K562 (cell line): ENCODE results near the gene CNNM3. TPM values are rescaled to one million over a fixed set of nuclear protein-coding genes. Genes with fewer than 3 reads are reported as not detected.

Experiments used
- ATAC-seq: fragments of 200-7000 bp; cut with Tn5 transposase; 3 replicates; pipeline ENCODE4 v1.9.1; 2020; ENCODE audit warnings: moderate library complexity
- BruUV-seq: library from RNA; stranded (reverse); fragments of 400-500 nt; replicated peaks from 2 replicates; lab custom pipeline; 2021; lab: Mats Ljungman, UMichigan
- CTCF ChIA-PET: fragments of 300-600 bp; formaldehyde crosslinking; extraction: SDS; loops from one replicate; lab custom pipeline; 2021; ENCODE audit warnings: low intra/inter-chr PET ratio; lab: Yijun Ruan, JAX
- POLR2A ChIA-PET: fragments of 300-600, 350-650 bp; sonication (Branson Sonifier 250); formaldehyde crosslinking; extraction: SDS; loops from one replicate; lab custom pipeline; 2021; ENCODE audit warnings: antibody characterized with exemption, inconsistent platforms; lab: Yijun Ruan, JAX
- DNase-seq, 4 experiments: peaks; one replicate each; pipeline versions ENCODE4 v3.0.0 to v3.0.0-alpha.2; 2011 to 2018; ENCODE audit warnings: low spot score in 3 of 4, mixed read lengths in 3 of 4; ENCODE audit errors: extremely low read depth in 1 of 4
- FAIRE-seq: peaks from 2 replicates; lab custom pipeline; 2011; peaks lifted over from hg19 to GRCh38; lab: Jason Lieb, UNC
- H2AFZ ChIP-seq: 2 replicates; pipeline ENCODE4 v1.6.0; 2011; ENCODE audit warnings: low read depth, low read length, control low read depth, inconsistent platforms
- H3K27ac ChIP-seq: fragments of 200-600 bp; 3 replicates; pipeline ENCODE4 v1.8.0; 2011; ENCODE audit warnings: low read depth, mild to moderate bottlenecking, control low read depth, inconsistent platforms, low read length, moderate library complexity, mixed read lengths; ENCODE audit errors: extremely low read depth
- H3K27me3 ChIP-seq, 2 experiments: fragments of 300-600 bp in 1 of 2; 2 replicates in 1 of 2; 3 replicates in 1 of 2; pipeline versions ENCODE4 v1.6.0 to v1.8.0; 2011; ENCODE audit warnings: inconsistent platforms in 2 of 2, low read length in 2 of 2, mild to moderate bottlenecking in 1 of 2, mixed read lengths in 1 of 2, moderate library complexity in 1 of 2; ENCODE audit not compliant: control insufficient read depth in 2 of 2, insufficient read depth in 2 of 2
- H3K36me3 ChIP-seq: fragments of 300-600 bp; 3 replicates; pipeline ENCODE4 v1.8.0; 2011; ENCODE audit warnings: mild to moderate bottlenecking, low read length, inconsistent platforms; ENCODE audit not compliant: control insufficient read depth, insufficient read depth
- H3K4me1 ChIP-seq, 2 experiments: fragments of 200-600 bp in 1 of 2; replicated peaks in 1 of 2; 2 replicates in 1 of 2; 3 replicates in 1 of 2; pipeline versions ENCODE4 v1.5.1 to v1.8.0; 2011; ENCODE audit warnings: inconsistent platforms in 2 of 2, low read length in 2 of 2, mild to moderate bottlenecking in 1 of 2, mixed read lengths in 1 of 2, moderate library complexity in 1 of 2; ENCODE audit not compliant: control insufficient read depth in 2 of 2, insufficient read depth in 2 of 2
- H3K4me2 ChIP-seq: 2 replicates; pipeline ENCODE4 v1.6.1; 2011; ENCODE audit warnings: low read length, control low read depth, inconsistent platforms, mixed read lengths; ENCODE audit not compliant: insufficient read depth
- H3K4me3 ChIP-seq: fragments of 200-600 bp; sonication (generic), shearing (Covaris generic); 2 replicates; pipeline ENCODE4 v1.5.1; 2016; ENCODE audit warnings: control low read depth, inconsistent platforms
- H3K79me2 ChIP-seq: fragments of 200-600 bp; 3 replicates; pipeline ENCODE4 v1.8.0; 2011; ENCODE audit warnings: low read length, inconsistent platforms; ENCODE audit not compliant: control insufficient read depth, insufficient read depth
- H3K9ac ChIP-seq, 2 experiments: 2 replicates each; pipeline versions ENCODE4 v1.6.0 to v1.6.1; 2011; ENCODE audit warnings: low read depth in 2 of 2, low read length in 2 of 2, control low read depth in 1 of 2, inconsistent platforms in 1 of 2, mild to moderate bottlenecking in 1 of 2, mixed read lengths in 1 of 2; ENCODE audit not compliant: insufficient read depth in 1 of 2
- H3K9me1 ChIP-seq: one replicate; pipeline ENCODE4 v1.6.0; 2011; ENCODE audit warnings: inconsistent platforms, mild to moderate bottlenecking, low read length, moderate library complexity; ENCODE audit not compliant: control insufficient read depth, insufficient read depth
- H3K9me3 ChIP-seq: replicated peaks from 2 replicates; pipeline ENCODE4 v1.5.1; 2011; ENCODE audit warnings: low read depth, low read length, inconsistent platforms; ENCODE audit not compliant: control insufficient read depth, insufficient read depth
- H4K20me1 ChIP-seq: replicated peaks from 2 replicates; pipeline ENCODE4 v1.6.1; 2011; ENCODE audit warnings: low read length, inconsistent platforms, mixed read lengths; ENCODE audit not compliant: control insufficient read depth, insufficient read depth
- BMI1 ChIP-seq: fragments of 150-350 bp; IDR thresholded peaks from 2 replicates; pipeline ENCODE4 v1.6.1; 2014; ENCODE audit warnings: low read length
- CBFB ChIP-seq: sonication (generic); formaldehyde crosslinking; IDR thresholded peaks from 2 replicates; pipeline ENCODE4 v1.4.0; 2020; ENCODE audit warnings: mild to moderate bottlenecking, missing genetic modification reagents
- CHCHD3 ChIP-seq: fragments of 250-450 bp; sonication (Bioruptor Pico); IDR thresholded peaks from 2 replicates; pipeline ENCODE4 v2.1.2; 2022; ENCODE audit warnings: mild to moderate bottlenecking
- DIDO1 ChIP-seq: fragments of 450-650 bp; IDR thresholded peaks from 2 replicates; pipeline ENCODE4 v1.6.1; 2016; ENCODE audit warnings: low read depth, missing biosample characterization, missing genetic modification characterization
- NFRKB ChIP-seq: fragments of 450-650 bp; IDR thresholded peaks from 2 replicates; pipeline ENCODE4 v1.6.1; 2016; ENCODE audit warnings: low read depth
- PCBP2 ChIP-seq: fragments of 200-400 bp; formaldehyde crosslinking; IDR thresholded peaks from 2 replicates; pipeline ENCODE4 v1.6.1; 2018; ENCODE audit warnings: low read length, low read depth, mild to moderate bottlenecking, moderate library complexity; ENCODE audit not compliant: poor library complexity, severe bottlenecking
- PHB2 ChIP-seq: fragments of 450-650 bp; IDR thresholded peaks from 2 replicates; pipeline ENCODE4 v1.6.1; 2017; ENCODE audit warnings: low read depth
- RBM25 ChIP-seq: fragments of 200-400 bp; formaldehyde crosslinking; IDR thresholded peaks from 2 replicates; pipeline ENCODE4 v1.6.1; 2018; ENCODE audit warnings: low read length, low read depth, moderate library complexity; ENCODE audit not compliant: severe bottlenecking
- RUNX1 ChIP-seq: sonication (generic); IDR thresholded peaks from 2 replicates; pipeline ENCODE4 v1.6.1; 2016; ENCODE audit warnings: antibody characterized with exemption, low read depth
- TAF7 ChIP-seq: fragments of 450-650 bp; IDR thresholded peaks from 2 replicates; pipeline ENCODE4 v1.6.1; 2016; ENCODE audit warnings: missing genetic modification characterization, missing compliant biosample characterization
- ZKSCAN8 ChIP-seq: fragments of 200-800 bp; sonication (Bioruptor generic); IDR thresholded peaks from 2 replicates; pipeline ENCODE4 v1.6.1; 2016; ENCODE audit warnings: missing genetic modification characterization, missing compliant biosample characterization
- ZNF121 ChIP-seq: sonication (generic); formaldehyde crosslinking; conservative IDR thresholded peaks from 2 replicates; pipeline ENCODE4 v1.8.0; 2022; ENCODE audit warnings: missing genetic modification reagents
- ZNF263 ChIP-seq: sonication (generic); formaldehyde crosslinking; IDR thresholded peaks from 2 replicates; pipeline ENCODE4 v1.8.0; 2022; ENCODE audit warnings: mild to moderate bottlenecking, missing genetic modification reagents, borderline replicate concordance
- ZNF717 ChIP-seq: fragments of 250-450 bp; sonication (Bioruptor Pico); IDR thresholded peaks from 2 replicates; pipeline ENCODE4 v1.5.0; 2021
- WGBS: fragments of 100-300 bp; shearing (Covaris generic); methylation state at CpG from one replicate; pipeline ENCODE4 v1.1.6; 2016; ENCODE audit warnings: low coverage, mixed read lengths; ENCODE audit not compliant: insufficient coverage; ENCODE audit errors: missing lambda C conversion rate; 5-methylcytosine and 5-hydroxymethylcytosine counted together
- in situ Hi-C: fragments of 300-500 bp; cut with MboI; formaldehyde crosslinking; loops from 4 replicates; pipeline ENCODE4 v1.15.0; 2018; ENCODE audit warnings: inconsistent platforms, mixed read lengths
- intact Hi-C: fragments of 100-400 bp; cut with micrococcal nuclease; formaldehyde crosslinking; loops from 2 replicates; pipeline ENCODE4 v1.14.2; 2022
- polyA plus RNA-seq, 8 experiments: library from polyadenylated mRNA; depleted of rRNA in 4 of 8; stranded (reverse) in 5 of 8; unstranded in 3 of 8; fragments of >200 nt; fragmentation: Nextera tagmentation in 2 of 8; fragmentation: Illumina TruSeq in 1 of 8; extraction: Ambion mirVana in 2 of 8; extraction: Trizol in 1 of 8; gene quantifications; 2 replicates each; pipeline versions ENCODE4 v1.2.1 to v1.2.3, GENCODE V29; 2011 to 2014; ENCODE audit warnings: inconsistent platforms in 1 of 8, missing spikeins in 1 of 8
- total RNA-seq, 7 experiments: library from RNA; depleted of rRNA in 6 of 7; stranded (reverse); fragments of >200 nt in 6 of 7; fragmentation: Illumina TruSeq in 2 of 7; extraction: Trizol in 2 of 7; gene quantifications; 2 replicates each; pipeline versions ENCODE4 v1.2.1 to v1.2.3, GENCODE V29; 2011 to 2021; ENCODE audit warnings: low replicate concordance in 1 of 7
- TF ChIP-seq, protein P1 (sequence below): conservative IDR thresholded peaks from 2 replicates; pipeline ENCODE4 v1.6.1; 2011; ENCODE audit warnings: low read depth, mild to moderate bottlenecking, low read length; ENCODE audit not compliant: control insufficient read depth

CNNM3 gene
- total and polyA plus RNA-seq, 9 of the 15 experiments (the other 6 are each of a cell fraction or from before 2014, with no cell fraction given), result 1.4 to 16.9 (median 6.5) TPM

DNA sequence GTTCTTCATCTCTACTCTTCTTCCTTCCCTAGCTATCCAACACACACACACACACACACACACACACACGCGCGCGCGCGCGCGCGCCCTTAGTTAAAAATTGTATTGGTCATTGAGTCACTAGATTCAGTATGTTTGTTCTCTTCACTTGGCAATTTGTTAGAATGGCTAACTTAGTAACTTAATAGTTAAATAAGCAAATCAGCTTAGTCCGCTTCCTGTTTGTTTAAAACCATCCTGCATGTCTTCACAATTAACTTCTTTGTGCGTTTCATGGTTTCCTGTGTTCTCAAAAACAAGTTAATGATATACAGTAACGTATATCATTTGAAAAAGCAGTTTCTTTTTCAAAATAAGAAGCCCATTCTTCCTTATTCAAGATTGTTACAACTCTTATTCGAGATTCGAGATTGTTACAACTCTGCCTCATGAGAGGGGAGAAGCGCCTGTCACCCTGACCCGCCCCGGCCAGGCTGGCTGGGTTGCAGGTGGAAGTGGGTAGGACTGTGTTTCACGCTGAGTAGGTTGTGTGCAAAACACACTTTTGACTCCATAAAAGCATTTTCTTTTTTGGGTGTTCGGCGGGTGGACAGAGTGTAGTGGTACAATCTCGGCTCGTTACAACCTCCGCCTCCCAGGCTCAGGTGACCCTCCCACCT, 9.5 kb upstream of the CNNM3 start:
- H3K9me1 ChIP-seq, result peaks cover 5% of the 10 kb centered on the region
- FAIRE-seq (no peak), DNase-seq (no peak), ATAC-seq (no peak)
- H3K27me3 ChIP-seq, result no peaks in the 10 kb centered on the region
- no peak overlapping the region for H3K9ac ChIP-seq
- intact Hi-C loops (loop anchor here (10.0 kb wide), 1 partner anchor 252 kb away; no protein-coding TSS in a partner anchor), in situ Hi-C loops (no loop called here)
- BruUV-seq, result no TSS peak
- H3K4me2 ChIP-seq, result no peak overlapping the region
- no peak overlapping the region for H3K27ac ChIP-seq
- no peak overlapping the region for H2AFZ ChIP-seq
- peaks cover 5% of the 10 kb centered on the region; the same call in 2 of the 3 replicates for H3K36me3 ChIP-seq
- 83% methylated on average over 19 of the region's 23 CpGs for WGBS
- CTCF ChIA-PET, result no interaction called here
- no peak overlapping the region for H3K4me3 ChIP-seq
- peaks cover 10 to 20% of the 10 kb centered on the region in 2 experiments; a peak in 4 of 5 replicates for H3K4me1 ChIP-seq
- TF ChIP-seq TAF7 (no peak), RBM25 (no peak), RUNX1 (no peak), NFRKB (no peak), CBFB (CRISPR knock-in tag) (no peak), CHCHD3 (CRISPR knock-in tag) (no peak), ZNF717 (CRISPR knock-in tag) (no peak), ZNF263 (CRISPR knock-in tag) (no peak), BMI1 (no peak), DIDO1 (tag) (no peak), ZKSCAN8 (no peak), ZNF121 (CRISPR knock-in tag) (no peak), PCBP2 (no peak), PHB2 (no peak)
- TF ChIP-seq, protein P1, sequence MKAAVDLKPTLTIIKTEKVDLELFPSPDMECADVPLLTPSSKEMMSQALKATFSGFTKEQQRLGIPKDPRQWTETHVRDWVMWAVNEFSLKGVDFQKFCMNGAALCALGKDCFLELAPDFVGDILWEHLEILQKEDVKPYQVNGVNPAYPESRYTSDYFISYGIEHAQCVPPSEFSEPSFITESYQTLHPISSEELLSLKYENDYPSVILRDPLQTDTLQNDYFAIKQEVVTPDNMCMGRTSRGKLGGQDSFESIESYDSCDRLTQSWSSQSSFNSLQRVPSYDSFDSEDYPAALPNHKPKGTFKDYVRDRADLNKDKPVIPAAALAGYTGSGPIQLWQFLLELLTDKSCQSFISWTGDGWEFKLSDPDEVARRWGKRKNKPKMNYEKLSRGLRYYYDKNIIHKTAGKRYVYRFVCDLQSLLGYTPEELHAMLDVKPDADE, result no peak
- H3K79me2 ChIP-seq, result no peaks in the 10 kb centered on the region
- no peaks in the 10 kb centered on the region for H3K9me3 ChIP-seq
- 0 out of 2 replicates have a peak, but pooled peaks cover 5% of the 10 kb centered on the region for H4K20me1 ChIP-seq
- POLR2A ChIA-PET, result interaction anchor here (0.6 to 1.7 kb wide), 2 partner anchors 9 to 29 kb away, joined by 3 to 4 read pairs; no protein-coding TSS in a partner anchor
